ENCODE data around the gene TYMP. TPM values are rescaled to one million over a fixed set of nuclear protein-coding genes. Genes with fewer than 3 reads are reported as not detected.

TYMP gene
- polyA plus RNA-seq, 2 of the 4 experiments (the other 2 are of a cell fraction) = 5.9 to 9.0 TPM

GRCh38 chr22:50519151-50519550 lies 10.7 kb downstream of the TYMP start:
- no peaks in the 10 kb centered on the region for H3K9me3 ChIP-seq
- no peak for FAIRE-seq
- ATAC-seq = no peak
- 87% methylated on average over 5 of the region's 8 CpGs for WGBS (ENCODE audit: missing lambda C conversion rate)
- CTCF ChIA-PET = interaction anchor here (1.1 to 1.5 kb wide), 4 partner anchors 10 to 102 kb away, joined by 3 to 6 read pairs (median 4); no protein-coding TSS in a partner anchor
- H3K4me2 ChIP-seq = no peak overlapping the region
- no peak for DNase-seq (ENCODE audit: low read depth in 1 of 2, low spot score in 1 of 2)
- no peak for TF ChIP-seq KDM1A (IDR thresholded peaks at IDR 0.05; ENCODE audit: low read depth)
- TF ChIP-seq, protein P1, sequence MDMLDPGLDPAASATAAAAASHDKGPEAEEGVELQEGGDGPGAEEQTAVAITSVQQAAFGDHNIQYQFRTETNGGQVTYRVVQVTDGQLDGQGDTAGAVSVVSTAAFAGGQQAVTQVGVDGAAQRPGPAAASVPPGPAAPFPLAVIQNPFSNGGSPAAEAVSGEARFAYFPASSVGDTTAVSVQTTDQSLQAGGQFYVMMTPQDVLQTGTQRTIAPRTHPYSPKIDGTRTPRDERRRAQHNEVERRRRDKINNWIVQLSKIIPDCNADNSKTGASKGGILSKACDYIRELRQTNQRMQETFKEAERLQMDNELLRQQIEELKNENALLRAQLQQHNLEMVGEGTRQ (IDR thresholded peaks at IDR 0.05) = no peak
- H3K4me1 ChIP-seq = 0 out of 3 replicates have a peak, but pooled peaks cover 2% of the 10 kb centered on the region
- POLR2A ChIA-PET = no interaction called here
- no peak overlapping the region for H3K4me3 ChIP-seq
- H3K27ac ChIP-seq = no peak overlapping the region

- ChIA-PET CTCF (interaction anchor here (1.1 to 1.5 kb wide), 3 partner anchors 10 to 102 kb away, joined by 3 to 6 read pairs (median 4); no protein-coding TSS in a partner anchor), POLR2A (no interaction called here)
- no peak overlapping the region for H3K27ac ChIP-seq
- H3K4me3 ChIP-seq = no peak overlapping the region
- H3K9me3 ChIP-seq = no peaks in the 10 kb centered on the region
- ATAC-seq = no peak
- TF ChIP-seq EP300 (IDR thresholded peaks at IDR 0.05) = no peak
- TF ChIP-seq POLR2A (IDR thresholded peaks at IDR 0.05; ENCODE audit: low read length) = no peak
- TF ChIP-seq RNF2 (IDR thresholded peaks at IDR 0.05; ENCODE audit: borderline replicate concordance, low read depth) = no peak
- no peak for TF ChIP-seq EHMT2 (IDR thresholded peaks at IDR 0.05; ENCODE audit: low read depth)
- no peak for TF ChIP-seq PBX3 (IDR thresholded peaks at IDR 0.05)
- TF ChIP-seq MYC (IDR thresholded peaks at IDR 0.05; ENCODE audit: borderline replicate concordance, low read length) = no peak
- no peak for TF ChIP-seq HDAC2 (IDR thresholded peaks at IDR 0.05)
- no peak for TF ChIP-seq NFE2L2 (conservative IDR thresholded peaks at IDR 0.05; ENCODE audit: low read length)
- no peak for TF ChIP-seq RARB (CRISPR knock-in tag; IDR thresholded peaks at IDR 0.05)
- no peak for TF ChIP-seq PHF8 (IDR thresholded peaks at IDR 0.05; ENCODE audit: borderline replicate concordance, low read depth)
- no peaks in the 10 kb centered on the region for H3K4me1 ChIP-seq
- no peak overlapping the region for H3K4me2 ChIP-seq
- no peak for DNase-seq (ENCODE audit: low read depth in 1 of 2, low spot score in 1 of 2)
- 93% methylated on average over 3 of the region's 7 CpGs for WGBS (ENCODE audit: missing lambda C conversion rate)
- FAIRE-seq = no peak
Measured at GRCh38 chr22:50518606-50519005, 11.2 kb downstream of the TYMP start.

DNA sequence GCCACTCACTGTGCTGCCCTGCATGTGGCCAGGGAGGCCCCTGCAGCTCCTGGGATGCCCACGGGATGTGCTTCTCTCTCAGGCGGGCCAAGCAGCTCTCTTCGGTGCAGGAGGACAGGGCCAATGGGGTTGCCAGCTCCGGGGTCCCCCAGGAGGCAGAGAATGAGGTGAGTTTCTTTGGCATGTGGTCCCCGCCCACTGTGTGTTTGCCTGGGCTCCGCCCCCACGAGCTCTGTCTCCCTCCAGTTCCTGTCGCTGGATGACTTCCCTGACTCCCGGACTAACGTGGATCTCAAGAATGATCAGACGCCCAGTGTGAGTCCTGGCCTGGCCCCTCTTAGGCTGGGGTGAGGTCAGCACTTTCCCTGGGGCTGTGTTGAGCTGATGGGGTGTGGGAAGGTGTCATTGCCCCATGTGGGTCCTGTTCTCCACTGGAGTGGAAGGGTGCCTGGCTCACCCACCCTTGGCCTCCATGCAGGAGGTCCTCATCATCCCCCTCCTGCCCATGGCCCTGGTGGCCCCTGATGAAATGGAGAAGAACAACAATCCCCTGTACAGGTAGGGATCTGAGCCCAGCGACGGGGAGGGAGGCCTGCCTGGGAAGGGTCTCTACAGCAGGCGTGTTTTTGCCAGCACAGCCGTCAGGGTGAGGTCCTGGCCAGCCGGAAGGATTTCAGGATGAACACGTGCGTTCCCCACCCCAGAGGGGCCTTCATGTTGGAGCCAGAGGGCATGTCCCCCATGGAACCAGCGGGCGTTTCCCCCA lies 12.1 kb downstream of the TYMP start:
- WGBS (ENCODE audit: missing lambda C conversion rate) = 83% methylated on average over 9 of the region's 20 CpGs
- FAIRE-seq (no peak), DNase-seq (ENCODE audit: low read depth in 1 of 2, low spot score in 1 of 2) (no peak), ATAC-seq (no peak)
- POLR2A ChIA-PET = no interaction called here
- Histone ChIP-seq H3K27ac (no peak overlapping the region), H3K4me2 (no peak overlapping the region), H3K4me1 (no peaks in the 10 kb centered on the region), H3K9me3 (no peaks in the 10 kb centered on the region), H3K4me3 (no peak overlapping the region)
- no peak for TF ChIP-seq RARB (CRISPR knock-in tag; IDR thresholded peaks at IDR 0.05)
- TF ChIP-seq RFX5 (IDR thresholded peaks at IDR 0.05) = no peak
- TF ChIP-seq PHF8 (IDR thresholded peaks at IDR 0.05; ENCODE audit: borderline replicate concordance, low read depth) = no peak
- TF ChIP-seq CEBPB (IDR thresholded peaks at IDR 0.05) = no peak
- TF ChIP-seq EHMT2 (IDR thresholded peaks at IDR 0.05; ENCODE audit: low read depth) = no peak
- no peak for TF ChIP-seq ZFP36 (IDR thresholded peaks at IDR 0.05; ENCODE audit: borderline replicate concordance, partially characterized antibody)
- TF ChIP-seq NPAS2 (CRISPR knock-in tag; IDR thresholded peaks at IDR 0.05; ENCODE audit: borderline replicate concordance) = no peak
- TF ChIP-seq, protein P2, sequence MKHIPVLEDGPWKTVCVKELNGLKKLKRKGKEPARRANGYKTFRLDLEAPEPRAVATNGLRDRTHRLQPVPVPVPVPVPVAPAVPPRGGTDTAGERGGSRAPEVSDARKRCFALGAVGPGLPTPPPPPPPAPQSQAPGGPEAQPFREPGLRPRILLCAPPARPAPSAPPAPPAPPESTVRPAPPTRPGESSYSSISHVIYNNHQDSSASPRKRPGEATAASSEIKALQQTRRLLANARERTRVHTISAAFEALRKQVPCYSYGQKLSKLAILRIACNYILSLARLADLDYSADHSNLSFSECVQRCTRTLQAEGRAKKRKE (CRISPR knock-in tag; IDR thresholded peaks at IDR 0.05; ENCODE audit: low read depth) = no peak
- TF ChIP-seq SMC3 (IDR thresholded peaks at IDR 0.05) = no peak
- no peak for TF ChIP-seq CHD4 (IDR thresholded peaks at IDR 0.05; ENCODE audit: borderline replicate concordance)
- no peak for TF ChIP-seq ZC3H11A (IDR thresholded peaks at IDR 0.05)
- TF ChIP-seq ZSCAN20 (CRISPR knock-in tag; IDR thresholded peaks at IDR 0.05) = no peak
- no peak for TF ChIP-seq NFE2L2 (conservative IDR thresholded peaks at IDR 0.05; ENCODE audit: low read length)
- TF ChIP-seq MYC (IDR thresholded peaks at IDR 0.05; ENCODE audit: borderline replicate concordance, low read length) = no peak
- TF ChIP-seq HOXA7 (CRISPR knock-in tag; IDR thresholded peaks at IDR 0.05) = no peak
- TF ChIP-seq TFCP2L1 (CRISPR knock-in tag; IDR thresholded peaks at IDR 0.05) = no peak
- no peak for TF ChIP-seq CTCF (IDR thresholded peaks at IDR 0.05)
- CTCF ChIA-PET = interaction anchor here (1.5 to 2.2 kb wide), 3 partner anchors 8 to 103 kb away, joined by 4 to 7 read pairs (median 6); partner anchors contain the start of gene SCO2

All from A549 (cell line).